ENCODE measurements around the gene SLC4A7. TPM values are rescaled to one million over a fixed set of nuclear protein-coding genes. Genes with fewer than 3 reads are reported as not detected.

Gene SLC4A7
- total RNA-seq, 2 donors from 2014 or later = 23.5 to 31.1 TPM

DNA sequence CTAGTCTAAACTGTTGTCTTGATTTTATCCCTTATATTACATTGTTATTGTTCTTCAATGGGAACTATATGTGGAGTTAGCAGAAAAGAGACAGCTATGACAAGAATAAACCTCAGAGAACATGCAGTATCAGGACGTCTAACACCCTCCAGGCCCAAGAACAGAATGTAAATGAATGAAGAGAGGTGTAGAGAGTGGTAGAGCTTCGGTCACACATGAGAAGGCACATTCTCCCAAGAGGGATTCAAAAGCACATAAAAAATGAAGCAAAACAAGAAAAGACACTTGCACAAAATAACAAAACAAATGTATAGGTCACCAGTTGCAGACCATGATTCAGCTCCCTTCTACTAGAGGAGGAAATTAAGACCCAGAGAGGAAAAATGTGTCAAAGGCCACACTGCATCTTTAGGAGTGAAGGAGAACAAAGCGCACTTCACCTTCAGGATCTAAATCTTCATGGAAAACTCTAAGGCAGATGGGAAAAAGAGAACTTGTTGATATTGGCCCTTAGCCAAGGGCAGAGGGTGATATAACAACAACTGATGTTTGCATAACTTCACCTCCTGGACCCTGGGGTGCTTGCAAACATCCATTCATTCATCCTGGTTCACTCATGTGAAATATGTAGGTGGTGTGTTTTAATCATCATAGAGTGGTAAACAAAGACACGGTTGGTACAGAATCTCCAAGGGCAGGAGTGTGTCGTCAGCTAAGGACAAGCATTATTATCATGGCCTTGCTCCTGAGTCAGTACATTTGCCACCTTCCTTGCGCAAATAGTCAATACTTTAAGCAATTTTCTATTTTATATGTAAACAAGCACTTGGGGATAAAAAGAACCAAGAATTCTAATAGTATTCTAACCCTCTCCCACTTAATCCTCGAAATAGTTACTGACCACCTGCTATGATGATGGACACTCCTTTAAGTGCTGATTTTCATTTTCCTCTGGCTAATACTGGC, 123.8 kb downstream of the SLC4A7 start:
- H3K36me3 ChIP-seq = no peaks in the 10 kb centered on the region
- H3K4me3 ChIP-seq = no peak overlapping the region
- peaks cover 8% of the 10 kb centered on the region for H3K4me1 ChIP-seq (replicated peaks)
- WGBS = 64% methylated on average over 7 of the region's 7 CpGs
- TF ChIP-seq, protein P1, sequence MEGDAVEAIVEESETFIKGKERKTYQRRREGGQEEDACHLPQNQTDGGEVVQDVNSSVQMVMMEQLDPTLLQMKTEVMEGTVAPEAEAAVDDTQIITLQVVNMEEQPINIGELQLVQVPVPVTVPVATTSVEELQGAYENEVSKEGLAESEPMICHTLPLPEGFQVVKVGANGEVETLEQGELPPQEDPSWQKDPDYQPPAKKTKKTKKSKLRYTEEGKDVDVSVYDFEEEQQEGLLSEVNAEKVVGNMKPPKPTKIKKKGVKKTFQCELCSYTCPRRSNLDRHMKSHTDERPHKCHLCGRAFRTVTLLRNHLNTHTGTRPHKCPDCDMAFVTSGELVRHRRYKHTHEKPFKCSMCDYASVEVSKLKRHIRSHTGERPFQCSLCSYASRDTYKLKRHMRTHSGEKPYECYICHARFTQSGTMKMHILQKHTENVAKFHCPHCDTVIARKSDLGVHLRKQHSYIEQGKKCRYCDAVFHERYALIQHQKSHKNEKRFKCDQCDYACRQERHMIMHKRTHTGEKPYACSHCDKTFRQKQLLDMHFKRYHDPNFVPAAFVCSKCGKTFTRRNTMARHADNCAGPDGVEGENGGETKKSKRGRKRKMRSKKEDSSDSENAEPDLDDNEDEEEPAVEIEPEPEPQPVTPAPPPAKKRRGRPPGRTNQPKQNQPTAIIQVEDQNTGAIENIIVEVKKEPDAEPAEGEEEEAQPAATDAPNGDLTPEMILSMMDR (IDR thresholded peaks at IDR 0.05) = no peak
- TF ChIP-seq POLR2AphosphoS5 (IDR thresholded peaks at IDR 0.05) (peak; percentile 67), POLR2A (IDR thresholded peaks at IDR 0.05) (no peak)
- intact Hi-C loops (cut with DNase I) = no loop called here
- peak overlapping the region in 1 of 2 donors; percentile 54 for H3K27ac ChIP-seq
- DNase-seq (ENCODE audit: low spot score) = peak; percentile 21
- no peaks in the 10 kb centered on the region for H3K9me3 ChIP-seq
- no peaks in the 10 kb centered on the region for H3K27me3 ChIP-seq (replicated peaks; ENCODE audit: insufficient read depth)

DNA sequence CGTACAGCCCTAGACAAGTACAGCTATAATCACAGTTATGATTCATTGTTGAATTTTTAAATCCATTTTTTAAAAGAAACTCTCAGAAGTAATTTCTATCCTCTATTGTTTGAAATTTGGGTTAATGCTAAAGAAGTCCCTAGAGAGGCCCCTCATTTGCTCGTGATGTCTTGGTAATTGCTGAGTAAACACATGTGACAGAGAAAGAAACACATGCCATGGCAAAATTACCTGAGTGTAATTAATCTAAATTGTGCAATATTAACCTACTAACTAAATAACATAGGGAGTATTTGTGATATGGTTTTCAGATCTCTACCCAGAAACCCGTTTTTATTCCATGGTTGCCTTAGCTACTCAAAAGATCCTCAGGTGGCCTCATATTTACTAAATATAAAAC, 125.8 kb downstream of the SLC4A7 start:
- whole genome bisulfite sequencing = 74% methylated on average over 3 of the region's 3 CpGs
- intact Hi-C loops (cut with DNase I) = no loop called here
- no peak overlapping the region for H3K4me3 ChIP-seq
- H3K9me3 ChIP-seq = no peaks in the 10 kb centered on the region
- no peaks in the 10 kb centered on the region for H3K27me3 ChIP-seq (replicated peaks; ENCODE audit: insufficient read depth)
- peak overlapping the region in 1 of 2 donors; percentile 54 for H3K27ac ChIP-seq
- no peak for DNase-seq (ENCODE audit: low spot score)
- peaks cover 17% of the 10 kb centered on the region for H3K4me1 ChIP-seq (replicated peaks)
- TF ChIP-seq POLR2AphosphoS5 (IDR thresholded peaks at IDR 0.05) (no peak), POLR2A (IDR thresholded peaks at IDR 0.05) (no peak)
- TF ChIP-seq, protein P1 (IDR thresholded peaks at IDR 0.05) = no peak
- no peaks in the 10 kb centered on the region for H3K36me3 ChIP-seq

DNA sequence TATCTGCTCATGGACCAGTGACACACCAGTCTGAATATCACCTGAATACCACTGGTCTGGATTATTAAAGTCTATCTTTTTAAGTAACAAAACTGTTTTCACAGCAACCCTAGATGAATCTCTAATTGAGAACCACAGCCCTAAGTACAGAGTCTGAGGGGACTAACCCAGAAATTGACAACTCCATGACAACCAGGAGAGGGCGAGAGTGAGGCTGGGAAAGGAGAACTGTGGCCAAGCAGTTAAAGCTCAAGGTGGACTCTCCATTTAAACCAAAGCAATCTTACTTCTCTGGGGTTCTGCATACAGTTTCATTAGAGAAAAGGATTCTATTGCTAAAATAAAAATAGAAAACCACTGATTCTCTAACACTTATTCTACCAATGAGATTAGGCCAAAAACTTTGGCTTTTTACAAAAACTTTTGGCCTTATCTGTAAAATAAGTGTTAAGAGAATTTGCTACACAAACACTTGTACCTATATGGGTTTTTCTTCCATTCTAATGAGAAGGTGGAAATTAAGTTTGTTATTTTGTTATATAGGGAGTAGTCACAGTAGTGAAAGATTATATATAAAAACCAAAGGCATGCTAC, 126.4 kb downstream of the SLC4A7 start:
- Histone ChIP-seq H3K27ac (peak overlapping the region in 1 of 2 donors; percentile 54), H3K27me3 (replicated peaks; ENCODE audit: insufficient read depth) (no peaks in the 10 kb centered on the region), H3K36me3 (no peaks in the 10 kb centered on the region), H3K4me1 (replicated peaks) (peaks cover 17% of the 10 kb centered on the region), H3K9me3 (no peaks in the 10 kb centered on the region), H3K4me3 (no peak overlapping the region)
- DNase-seq (ENCODE audit: low spot score) = no peak
- WGBS = 48% methylated on average over 1 of the region's 1 CpG
- intact Hi-C loops (cut with DNase I) = no loop called here
- no peak for TF ChIP-seq POLR2AphosphoS5 (IDR thresholded peaks at IDR 0.05)
- TF ChIP-seq POLR2A (IDR thresholded peaks at IDR 0.05) = no peak
- TF ChIP-seq, protein P1 (IDR thresholded peaks at IDR 0.05) = peak in 2 of 4 experiments; percentile 33 to 34

DNA sequence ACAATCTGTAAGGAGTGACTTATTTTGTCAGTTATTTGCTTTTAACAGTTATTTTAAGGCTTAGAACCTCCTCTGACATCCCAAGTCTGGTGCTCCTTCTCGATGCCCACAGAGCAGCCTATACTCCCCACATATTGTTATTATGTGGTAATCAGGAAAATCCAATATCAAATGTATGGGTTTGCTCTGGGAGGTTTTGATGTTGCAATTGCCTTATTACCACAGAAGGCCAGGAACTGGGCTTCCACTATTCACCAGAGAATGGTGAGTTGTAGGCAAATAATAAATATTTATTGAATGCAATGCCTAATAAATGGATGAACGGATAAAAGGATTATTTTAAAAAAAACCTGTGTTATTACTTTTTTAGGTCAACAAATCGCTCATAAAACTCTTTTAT, 127.2 kb downstream of the SLC4A7 start:
- TF ChIP-seq POLR2AphosphoS5 (IDR thresholded peaks at IDR 0.05) (no peak), POLR2A (IDR thresholded peaks at IDR 0.05) (no peak)
- TF ChIP-seq, protein P1 (IDR thresholded peaks at IDR 0.05) = no peak
- Histone ChIP-seq H3K4me3 (no peak overlapping the region), H3K4me1 (replicated peaks) (peaks cover 19% of the 10 kb centered on the region), H3K36me3 (no peaks in the 10 kb centered on the region), H3K27me3 (replicated peaks; ENCODE audit: insufficient read depth) (no peaks in the 10 kb centered on the region), H3K27ac (peak overlapping the region; percentile 21 to 47), H3K9me3 (no peaks in the 10 kb centered on the region)
- 66% methylated on average over 3 of the region's 3 CpGs for WGBS
- intact Hi-C loops (cut with DNase I) = no loop called here
- DNase-seq (ENCODE audit: low spot score) = no peak
